ENCODE measurements around the gene LCN15.
A peak's percentile ranks its signal among the peaks of the same experiment; 100 is the strongest.

GRCh38 chr9:136798708-136799078, 34.4 kb upstream of the LCN15 start:
- TF ChIP-seq ZNF678 (CRISPR knock-in tag; IDR thresholded peaks at IDR 0.05), result no peak
- no peak for TF ChIP-seq ZNF670 (CRISPR knock-in tag; IDR thresholded peaks at IDR 0.05; ENCODE audit: borderline replicate concordance)
- TF ChIP-seq HNRNPLL (IDR thresholded peaks at IDR 0.05; ENCODE audit: low read depth, low read length, poor library complexity, severe bottlenecking), result no peak
- no peak for TF ChIP-seq ZNF121 (CRISPR knock-in tag; IDR thresholded peaks at IDR 0.05)
- TF ChIP-seq, protein P1, sequence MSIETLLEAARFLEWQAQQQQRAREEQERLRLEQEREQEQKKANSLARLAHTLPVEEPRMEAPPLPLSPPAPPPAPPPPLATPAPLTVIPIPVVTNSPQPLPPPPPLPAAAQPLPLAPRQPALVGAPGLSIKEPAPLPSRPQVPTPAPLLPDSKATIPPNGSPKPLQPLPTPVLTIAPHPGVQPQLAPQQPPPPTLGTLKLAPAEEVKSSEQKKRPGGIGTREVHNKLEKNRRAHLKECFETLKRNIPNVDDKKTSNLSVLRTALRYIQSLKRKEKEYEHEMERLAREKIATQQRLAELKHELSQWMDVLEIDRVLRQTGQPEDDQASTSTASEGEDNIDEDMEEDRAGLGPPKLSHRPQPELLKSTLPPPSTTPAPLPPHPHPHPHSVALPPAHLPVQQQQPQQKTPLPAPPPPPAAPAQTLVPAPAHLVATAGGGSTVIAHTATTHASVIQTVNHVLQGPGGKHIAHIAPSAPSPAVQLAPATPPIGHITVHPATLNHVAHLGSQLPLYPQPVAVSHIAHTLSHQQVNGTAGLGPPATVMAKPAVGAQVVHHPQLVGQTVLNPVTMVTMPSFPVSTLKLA (IDR thresholded peaks at IDR 0.05), result no peak
- TF ChIP-seq, protein P2, sequence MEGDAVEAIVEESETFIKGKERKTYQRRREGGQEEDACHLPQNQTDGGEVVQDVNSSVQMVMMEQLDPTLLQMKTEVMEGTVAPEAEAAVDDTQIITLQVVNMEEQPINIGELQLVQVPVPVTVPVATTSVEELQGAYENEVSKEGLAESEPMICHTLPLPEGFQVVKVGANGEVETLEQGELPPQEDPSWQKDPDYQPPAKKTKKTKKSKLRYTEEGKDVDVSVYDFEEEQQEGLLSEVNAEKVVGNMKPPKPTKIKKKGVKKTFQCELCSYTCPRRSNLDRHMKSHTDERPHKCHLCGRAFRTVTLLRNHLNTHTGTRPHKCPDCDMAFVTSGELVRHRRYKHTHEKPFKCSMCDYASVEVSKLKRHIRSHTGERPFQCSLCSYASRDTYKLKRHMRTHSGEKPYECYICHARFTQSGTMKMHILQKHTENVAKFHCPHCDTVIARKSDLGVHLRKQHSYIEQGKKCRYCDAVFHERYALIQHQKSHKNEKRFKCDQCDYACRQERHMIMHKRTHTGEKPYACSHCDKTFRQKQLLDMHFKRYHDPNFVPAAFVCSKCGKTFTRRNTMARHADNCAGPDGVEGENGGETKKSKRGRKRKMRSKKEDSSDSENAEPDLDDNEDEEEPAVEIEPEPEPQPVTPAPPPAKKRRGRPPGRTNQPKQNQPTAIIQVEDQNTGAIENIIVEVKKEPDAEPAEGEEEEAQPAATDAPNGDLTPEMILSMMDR (CRISPR knock-in tag; IDR thresholded peaks at IDR 0.05), result no peak
- no peak for TF ChIP-seq EEA1 (CRISPR knock-in tag; IDR thresholded peaks at IDR 0.05; ENCODE audit: borderline replicate concordance)
- no peak for TF ChIP-seq MIXL1 (CRISPR knock-in tag; IDR thresholded peaks at IDR 0.05)
- TF ChIP-seq ZNF33A (CRISPR knock-in tag; IDR thresholded peaks at IDR 0.05; ENCODE audit: borderline replicate concordance), result peak; percentile 2; the same call in 1 of the 2 replicates
- no peak for TF ChIP-seq MAFK (conservative IDR thresholded peaks at IDR 0.05 in 1 of 2, IDR thresholded peaks at IDR 0.05 in 1 of 2; ENCODE audit: low read length in 2 of 2)
- TF ChIP-seq, protein P3, sequence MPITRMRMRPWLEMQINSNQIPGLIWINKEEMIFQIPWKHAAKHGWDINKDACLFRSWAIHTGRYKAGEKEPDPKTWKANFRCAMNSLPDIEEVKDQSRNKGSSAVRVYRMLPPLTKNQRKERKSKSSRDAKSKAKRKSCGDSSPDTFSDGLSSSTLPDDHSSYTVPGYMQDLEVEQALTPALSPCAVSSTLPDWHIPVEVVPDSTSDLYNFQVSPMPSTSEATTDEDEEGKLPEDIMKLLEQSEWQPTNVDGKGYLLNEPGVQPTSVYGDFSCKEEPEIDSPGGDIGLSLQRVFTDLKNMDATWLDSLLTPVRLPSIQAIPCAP (CRISPR knock-in tag; IDR thresholded peaks at IDR 0.05; ENCODE audit: low read depth), result no peak
- TF ChIP-seq HHEX (CRISPR knock-in tag; IDR thresholded peaks at IDR 0.05), result no peak
- TF ChIP-seq ZBTB33 (CRISPR knock-in tag; IDR thresholded peaks at IDR 0.05), result no peak
- no peak for TF ChIP-seq ZBTB38 (CRISPR knock-in tag; IDR thresholded peaks at IDR 0.05)
